GM19351 (cell line): ENCODE results near the gene ZNF595.
"Not testable (repeated sequence)": the region's sequence is repeated elsewhere in the genome, so short reads cannot be mapped to it uniquely, and the experiment has no call there.

Experiments
- ATAC-seq: cut with Tn5 transposase; IDR thresholded peaks from one replicate; pipeline ENCODE4 v1.9.1; 2021; ENCODE audit warnings: mild to moderate bottlenecking, moderate library complexity; ENCODE audit not compliant: unreplicated experiment

ZNF595 gene

DNA sequence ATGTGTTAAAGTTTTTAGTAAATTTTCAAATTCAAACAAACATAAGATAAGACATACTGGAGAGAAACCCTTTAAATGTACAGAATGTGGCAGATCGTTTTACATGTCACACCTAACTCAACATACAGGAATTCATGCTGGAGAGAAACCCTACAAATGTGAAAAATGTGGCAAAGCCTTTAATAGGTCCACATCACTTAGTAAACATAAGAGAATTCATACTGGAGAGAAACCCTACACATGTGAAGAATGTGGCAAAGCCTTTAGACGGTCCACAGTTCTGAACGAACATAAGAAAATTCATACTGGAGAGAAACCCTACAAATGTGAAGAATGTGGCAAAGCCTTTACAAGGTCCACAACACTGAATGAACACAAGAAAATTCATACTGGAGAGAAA lies 32.8 kb downstream of the ZNF595 start:
- ATAC-seq, result no peak

- ATAC-seq, result not testable (repeated sequence)
These were observed 33.6 kb downstream of the ZNF595 start for GRCh38 chr4:86559-87324.

- no peak for ATAC-seq
These were observed 45.3 kb downstream of the ZNF595 start for GRCh38 chr4:98386-98785.

DNA sequence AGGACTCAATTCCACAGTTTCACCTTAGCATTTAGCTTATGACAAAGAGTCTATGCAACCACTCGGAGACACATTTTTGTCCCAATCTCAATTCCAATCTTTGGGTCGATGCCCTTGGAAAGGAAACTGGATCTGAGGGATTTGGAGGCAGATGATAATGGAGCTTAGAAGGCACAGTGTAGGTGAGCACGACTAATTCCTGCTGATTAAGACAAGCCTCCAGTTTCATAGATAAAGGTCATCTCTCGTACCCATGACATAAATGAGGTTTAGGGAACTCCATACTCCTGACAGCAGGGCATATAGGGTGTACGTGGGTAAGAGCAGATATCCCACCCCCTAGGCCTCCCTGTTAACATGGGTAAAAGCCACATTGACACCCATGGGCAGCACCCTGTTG lies 46.7 kb downstream of the ZNF595 start:
- ATAC-seq, result no peak

GRCh38 chr4:107083-107443 lies 53.9 kb downstream of the ZNF595 start:
- ATAC-seq, result no peak

DNA sequence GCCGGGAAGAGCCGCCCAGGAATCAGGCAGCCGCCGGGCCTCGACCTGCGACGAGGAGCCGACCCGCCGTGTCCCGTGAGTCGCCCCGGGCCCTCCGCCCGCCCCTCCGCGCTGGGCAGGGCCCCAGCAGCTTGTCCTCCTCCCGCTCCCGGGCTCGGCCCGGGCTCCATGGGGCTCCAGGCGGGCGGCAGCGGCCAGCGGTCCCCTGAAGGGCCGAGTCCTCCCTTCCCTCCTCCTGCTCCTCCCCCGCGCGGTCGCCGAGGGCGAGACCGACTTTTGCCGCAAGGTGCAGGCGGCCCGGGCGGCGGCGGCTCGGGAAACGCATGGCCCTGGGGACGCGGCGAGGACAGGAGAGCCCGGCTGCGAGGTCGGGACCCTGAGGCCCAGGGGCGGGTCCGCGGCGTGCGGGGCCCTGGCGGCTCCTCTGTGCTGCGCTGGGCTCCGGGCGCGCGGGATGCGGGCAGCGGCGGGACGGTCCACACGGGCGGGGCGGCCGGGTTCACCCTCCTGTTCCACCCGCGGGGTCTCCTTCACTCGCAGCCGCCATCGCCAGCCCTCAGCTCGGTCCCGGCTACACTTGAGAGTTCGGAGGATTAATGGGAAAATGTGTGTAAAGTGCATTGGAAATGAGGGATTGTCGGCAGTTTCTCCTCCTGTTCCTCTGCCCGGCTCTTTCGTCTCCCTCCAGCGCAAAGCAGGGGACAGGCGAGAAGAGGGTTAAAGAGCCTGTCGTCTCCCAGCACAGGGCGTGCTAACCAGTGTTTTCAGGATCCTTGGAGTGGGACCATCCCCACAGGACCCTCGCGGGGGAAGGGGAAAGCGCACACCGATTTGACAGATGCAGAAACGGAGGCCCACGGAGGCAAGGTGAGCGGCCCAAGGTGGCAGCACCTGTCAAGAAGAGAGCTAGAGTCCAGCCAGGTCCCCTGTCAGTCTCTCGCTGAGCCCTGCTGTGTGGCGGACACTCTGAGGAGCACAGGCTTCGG lies 54.6 kb downstream of the ZNF595 start:
- ATAC-seq, result no peak

- ATAC-seq, result no peak
These were observed 59.6 kb downstream of the ZNF595 start for GRCh38 chr4:112771-113170.

GRCh38 chr4:113732-114131 lies 60.6 kb downstream of the ZNF595 start:
- no peak for ATAC-seq

DNA sequence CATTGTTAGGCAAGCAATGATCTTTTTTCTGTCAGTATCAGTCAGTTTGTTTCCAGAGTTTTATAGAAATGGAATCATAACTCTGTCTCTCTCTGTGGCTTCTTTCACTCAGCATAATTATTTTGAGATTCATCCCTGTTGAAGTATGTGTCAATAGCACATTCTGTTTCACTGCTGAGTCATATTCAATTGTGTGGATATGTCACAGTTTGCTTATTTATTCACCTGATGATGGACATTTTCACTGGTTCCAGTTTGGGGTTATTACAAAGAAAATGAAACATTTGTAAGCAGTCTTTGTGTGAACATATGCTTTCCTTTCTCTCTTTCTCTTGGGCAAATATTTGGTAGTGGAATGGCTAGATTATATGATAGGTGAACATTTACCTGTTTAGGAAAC lies 61.0 kb downstream of the ZNF595 start:
- no peak for ATAC-seq

DNA sequence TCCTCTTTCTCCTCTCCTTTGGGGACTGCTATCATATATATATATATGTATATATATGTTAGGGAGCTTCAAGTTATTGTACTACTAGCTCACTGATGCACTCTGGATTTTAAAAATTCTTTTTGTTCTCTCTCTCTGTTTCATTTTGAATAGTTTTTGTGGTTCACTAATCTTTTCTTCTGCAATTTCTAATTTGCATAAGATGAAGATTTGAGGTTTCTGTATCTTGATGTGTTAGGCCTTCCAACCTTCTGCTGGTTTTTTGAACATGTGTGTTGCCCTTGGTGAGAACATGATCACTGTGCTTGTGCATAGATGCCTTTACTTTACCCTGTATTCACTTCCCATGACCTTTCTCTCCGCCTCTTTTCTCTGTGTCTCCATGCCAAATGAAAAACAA lies 63.4 kb downstream of the ZNF595 start:
- ATAC-seq, result no peak

DNA sequence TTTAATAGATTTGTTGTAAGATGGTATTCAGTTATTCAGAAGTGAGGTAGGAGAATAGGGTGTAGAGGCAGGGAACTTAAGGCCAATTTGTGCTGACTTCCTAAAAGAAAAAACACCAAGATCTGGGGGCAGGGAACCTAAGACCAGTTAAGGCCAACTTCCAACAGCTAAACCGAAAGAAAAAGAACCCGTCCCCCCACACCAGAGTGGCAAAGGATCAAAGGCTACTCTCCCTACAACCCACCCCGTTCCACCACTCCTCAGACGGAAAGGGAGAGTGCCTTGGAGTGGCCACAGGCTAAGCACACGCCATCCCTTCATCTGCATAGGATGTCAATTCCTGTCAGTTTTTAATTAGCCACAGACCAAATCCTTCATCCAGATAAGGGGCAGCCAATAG lies 67.5 kb downstream of the ZNF595 start:
- no peak for ATAC-seq

- ATAC-seq, result no peak
These were observed 68.4 kb downstream of the ZNF595 start for GRCh38 chr4:121408-122084.

GRCh38 chr4:123922-124274 lies 70.8 kb downstream of the ZNF595 start:
- ATAC-seq, result not testable (repeated sequence)

DNA sequence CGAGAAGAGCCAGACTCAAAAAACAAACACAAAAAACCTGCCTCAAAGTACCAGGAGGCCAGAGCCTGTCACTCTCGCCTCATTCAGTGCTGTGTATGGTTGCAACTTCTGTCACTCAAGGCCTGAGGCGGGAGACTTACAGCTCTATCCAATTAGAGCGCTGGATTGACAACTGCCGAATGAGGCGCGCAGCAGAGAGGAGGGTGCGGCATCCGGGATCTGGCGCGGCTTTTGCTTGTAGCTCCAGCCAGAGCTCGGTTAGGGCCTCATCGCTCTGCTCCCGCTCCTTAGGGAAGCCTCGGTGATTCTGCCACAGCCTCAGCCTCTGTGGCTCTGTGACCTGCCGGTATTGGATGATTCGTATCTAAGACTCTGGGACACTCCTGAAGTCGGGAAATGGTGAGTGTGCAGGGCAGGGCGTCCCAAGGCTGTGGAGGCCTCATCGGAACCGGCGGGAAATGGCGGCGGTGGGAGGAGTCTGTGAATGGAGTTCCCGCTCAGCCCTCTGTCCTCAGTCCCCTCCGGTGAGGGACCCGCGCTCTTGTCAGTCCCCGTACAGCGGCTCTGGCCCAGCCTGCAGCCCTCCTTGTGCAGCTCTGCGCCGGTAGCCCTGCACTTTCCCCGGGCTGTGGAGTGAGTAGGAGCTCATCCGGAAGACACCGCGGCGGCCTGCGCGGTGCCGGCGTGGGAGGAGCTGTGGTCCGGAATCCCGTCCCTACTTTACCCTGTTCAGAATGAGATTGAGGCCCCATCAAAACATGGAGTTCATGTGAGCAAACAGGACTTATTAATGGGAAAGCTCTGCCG lies 71.4 kb downstream of the ZNF595 start, which contains the start of gene ZNF718:
TSS of gene ZNF718 (plus strand) at position 227 of the 807 bp plus-strand sequence. CDS start at position 397, 170 bp downstream.
- peak; percentile 97 for ATAC-seq

DNA sequence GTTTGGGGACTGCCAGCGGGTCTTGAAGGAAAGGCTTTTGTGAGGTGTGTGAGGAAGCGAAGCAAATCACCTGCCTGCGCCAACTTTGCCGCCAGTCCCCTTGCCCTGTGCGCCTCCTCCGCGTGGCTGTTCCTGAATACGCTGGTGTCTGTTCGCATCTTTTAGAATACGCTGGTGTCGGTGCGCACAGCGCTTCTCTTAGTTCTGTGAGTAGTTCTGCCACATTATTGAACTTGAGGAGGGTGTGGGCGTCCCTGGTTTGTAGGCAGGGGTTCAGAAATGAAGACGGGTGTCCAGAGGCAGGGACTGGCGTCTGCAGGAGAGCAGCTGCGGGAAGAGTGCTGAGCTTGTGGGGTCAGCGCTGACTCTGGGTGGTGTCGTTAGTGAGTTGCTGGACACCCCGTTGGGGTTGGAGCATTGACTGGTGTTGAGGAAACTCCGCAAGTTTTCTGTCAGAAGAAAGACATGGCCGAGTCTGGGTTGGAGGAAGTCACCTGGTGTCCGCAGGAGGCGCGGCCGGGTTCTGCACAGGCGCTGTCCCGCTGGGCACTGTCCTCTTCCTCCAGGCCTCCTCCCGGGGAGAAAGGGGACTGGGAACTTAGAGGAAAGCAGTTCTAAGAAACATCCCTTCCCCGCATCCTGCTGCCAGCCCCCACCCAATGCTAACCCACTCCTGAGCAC lies 72.1 kb downstream of the ZNF595 start:
- ATAC-seq, result peak; percentile 14

GRCh38 chr4:125833-126232 lies 72.7 kb downstream of the ZNF595 start:
- no peak for ATAC-seq

DNA sequence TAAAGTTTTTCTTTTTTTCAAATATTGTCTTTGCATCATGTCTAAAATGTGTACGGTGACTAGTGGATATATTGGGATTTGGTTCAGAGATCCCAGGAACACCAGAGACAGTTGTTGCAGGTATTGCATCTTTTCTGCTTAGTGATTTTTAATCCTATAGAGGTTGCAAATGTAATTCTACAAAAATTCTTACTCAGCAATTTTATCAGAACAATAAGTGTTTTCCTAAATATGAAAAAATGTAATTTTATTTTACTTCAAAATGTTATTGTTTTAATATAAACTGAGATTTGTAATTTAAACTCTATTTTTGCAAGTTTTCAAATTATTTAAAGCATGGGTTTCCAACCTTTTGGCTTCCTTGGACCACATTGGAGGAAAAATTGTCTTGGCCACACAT lies 79.4 kb downstream of the ZNF595 start:
- ATAC-seq, result no peak
